Pancreas (tissue), 10 donors: ENCODE results near the gene CELF1. TPM values are rescaled to one million over a fixed set of nuclear protein-coding genes. Genes with fewer than 3 reads are reported as not detected.

Experiments
- ATAC-seq, 4 donors: fragments of 200-7000 bp; cut with Tn5 transposase; one replicate each; pipeline versions ENCODE4 v1.8.0 to v1.9.1; 2020; ENCODE audit warnings: mild to moderate bottlenecking in 4 of 4, moderate library complexity in 4 of 4
- DNase-seq, 6 donors: peaks; one replicate each; pipeline ENCODE4 v3.0.0-alpha.2; 2020
- FAIRE-seq: peaks from 2 replicates; lab custom pipeline; 2012; peaks lifted over from hg19 to GRCh38; lab: Jason Lieb, UNC
- H3K27ac ChIP-seq, 4 donors: fragments of 200-600 bp; sonication (generic); 1 replicate in 3 of 4; 2 replicates in 1 of 4; pipeline versions ENCODE4 v1.5.0 to v1.8.0; 2020
- H3K27me3 ChIP-seq, 4 donors: fragments of 200-600 bp; one replicate each; pipeline ENCODE4 v1.8.0; 2021
- H3K36me3 ChIP-seq, 3 donors: fragments of 200-600 bp; sonication (generic) in 1 of 3; one replicate each; pipeline versions ENCODE4 v1.5.0 to v1.8.0; 2020 to 2021
- H3K4me1 ChIP-seq, 3 donors: fragments of 200-600 bp; one replicate each; pipeline ENCODE4 v1.8.0; 2021
- H3K4me3 ChIP-seq, 4 donors: fragments of 200-600 bp; sonication (generic) in 2 of 4; one replicate each; pipeline versions ENCODE4 v1.5.0 to v1.8.0; 2020 to 2021
- H3K9me3 ChIP-seq, 4 donors: fragments of 200-600 bp; one replicate each; pipeline ENCODE4 v1.8.0; 2021
- CTCF ChIP-seq, 4 donors: fragments of 200-600 bp; sonication (generic) in 3 of 4; IDR thresholded peaks; one replicate each; pipeline versions ENCODE4 v1.5.0 to v1.8.0; 2021; ENCODE audit warnings: antibody characterized with exemption in 4 of 4
- WGBS, 2 donors: extraction: QIAGEN DNeasy Blood & Tissue Kit; methylation state at CpG; one replicate each; pipeline ENCODE4 v1.1.7; 2013; 5-methylcytosine and 5-hydroxymethylcytosine counted together
- intact Hi-C, 3 donors: fragments of 100-400 bp; cut with DNase I; formaldehyde crosslinking; loops; one replicate each; pipeline versions ENCODE4 v1.11.1 to v1.14.2; 2022
- polyA plus RNA-seq, 2 donors: library from polyadenylated mRNA; stranded (reverse); fragments of 200-250 nt; gene quantifications; one replicate each; pipeline ENCODE4 v1.2.3, GENCODE V29; 2013
- total RNA-seq, 6 donors: library from RNA; stranded (reverse); fragmentation: NEBNext Ultra II Directional in 4 of 6; extraction: Animal tissue kit (Norgen Biotek cat#: 25700) in 4 of 6; gene quantifications; one replicate each; pipeline versions ENCODE4 v1.2.1 to v1.2.4, GENCODE V29; 2021 to 2023
- donor health status: healthy with polysubstance abuse.
- donor health status: DM: no; HTN: no; CAD: no; lungs with moderate emphysema.
- donor health status: DM: no; HTN: no; CAD: no.
- donor health status: control.
- donor health status: control.
- donor health status: Bipolar disorder and iron deficiency.
- donor health status: DM: yes; HTN: yes; CAD: no.
- donor health status: DM: no; HTN: no; CAD: no.
- donor health status: DM: no; HTN: no; CAD: no.
- donor health status: DM: yes; HTN: yes; CAD: no.

CELF1 gene
- total and polyA plus RNA-seq, 8 donors, result 20.0 to 56.3 (median 35.9) TPM

DNA sequence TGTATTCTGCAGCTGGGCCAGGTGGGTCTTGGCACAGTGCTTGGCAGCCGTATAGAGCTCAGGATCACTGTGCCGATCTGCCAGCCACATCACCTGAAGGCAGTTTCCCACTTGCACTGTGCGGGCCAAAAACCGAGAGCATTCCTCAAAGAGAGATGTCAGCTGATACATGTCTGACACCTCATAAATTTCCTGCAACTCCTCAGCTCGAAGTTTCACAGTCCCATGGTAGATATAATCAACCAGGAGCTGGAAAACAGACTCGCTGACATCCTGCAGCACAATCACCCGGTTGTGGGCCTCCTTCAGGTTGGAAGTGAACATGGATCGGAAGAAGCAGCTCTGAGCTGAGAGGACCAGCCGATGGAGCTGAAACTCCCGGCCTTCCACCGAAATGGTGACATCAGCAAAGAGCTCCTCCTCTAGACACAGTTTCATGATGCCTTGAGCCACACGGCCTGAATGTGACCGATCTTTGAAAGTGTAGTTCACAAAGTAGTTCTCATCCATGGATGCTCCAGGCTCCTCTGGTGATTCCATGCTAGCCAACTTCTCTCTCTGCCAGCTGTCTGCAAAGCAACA, 24.6 kb upstream of the CELF1 start:
- DNase-seq (no peak), FAIRE-seq (no peak), ATAC-seq (no peak)
- H3K9me3 ChIP-seq, result no peaks in the 10 kb centered on the region
- no peaks in the 10 kb centered on the region for H3K27me3 ChIP-seq
- peaks cover 0 to 15% (median 12%) of the 10 kb centered on the region in 3 donors for H3K4me1 ChIP-seq
- H3K36me3 ChIP-seq, result peaks cover 2 to 25% (median 16%) of the 10 kb centered on the region in 3 donors
- intact Hi-C loops, result no loop called here
- H3K27ac ChIP-seq, result no peak overlapping the region
- 68 to 69% methylated on average over 13 of the region's 13 CpGs for WGBS, 2 donors
- TF ChIP-seq CTCF (IDR thresholded peaks at IDR 0.05), result no peak
- H3K4me3 ChIP-seq, result peak overlapping the region in 1 of 4 donors; percentile 94

DNA sequence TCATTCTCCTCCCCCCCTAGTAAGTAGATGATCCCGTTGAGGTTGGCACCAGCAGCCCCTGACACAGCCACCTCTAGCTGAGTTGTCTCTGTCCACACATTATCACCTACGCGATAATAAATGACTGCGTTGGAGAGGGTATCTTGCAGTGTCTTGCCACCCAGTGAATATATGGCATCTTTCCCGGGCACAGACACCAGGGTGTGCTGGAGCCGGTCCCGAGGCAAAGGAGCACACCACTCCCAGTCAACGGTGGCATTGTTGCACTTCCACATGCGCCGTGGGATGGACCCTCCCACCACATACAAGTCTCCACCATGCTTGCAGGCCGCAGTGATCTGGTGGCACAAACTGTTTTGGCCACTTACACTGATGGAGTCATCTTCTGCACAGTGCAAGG, 20.4 kb upstream of the CELF1 start:
- intact Hi-C loops, result no loop called here
- ATAC-seq, result no peak
- peak in 1 of 6 donors; percentile 28 for DNase-seq
- Histone ChIP-seq H3K4me3 (no peak overlapping the region), H3K4me1 (peaks cover 0 to 10% (median 10%) of the 10 kb centered on the region in 3 donors), H3K27me3 (no peaks in the 10 kb centered on the region), H3K36me3 (peaks cover 0 to 27% (median 4%) of the 10 kb centered on the region in 3 donors), H3K9me3 (no peaks in the 10 kb centered on the region), H3K27ac (no peak overlapping the region)
- WGBS, 2 donors, result 83 to 86% methylated on average over 11 of the region's 11 CpGs
- FAIRE-seq, result no peak
- no peak for TF ChIP-seq CTCF (IDR thresholded peaks at IDR 0.05)

DNA sequence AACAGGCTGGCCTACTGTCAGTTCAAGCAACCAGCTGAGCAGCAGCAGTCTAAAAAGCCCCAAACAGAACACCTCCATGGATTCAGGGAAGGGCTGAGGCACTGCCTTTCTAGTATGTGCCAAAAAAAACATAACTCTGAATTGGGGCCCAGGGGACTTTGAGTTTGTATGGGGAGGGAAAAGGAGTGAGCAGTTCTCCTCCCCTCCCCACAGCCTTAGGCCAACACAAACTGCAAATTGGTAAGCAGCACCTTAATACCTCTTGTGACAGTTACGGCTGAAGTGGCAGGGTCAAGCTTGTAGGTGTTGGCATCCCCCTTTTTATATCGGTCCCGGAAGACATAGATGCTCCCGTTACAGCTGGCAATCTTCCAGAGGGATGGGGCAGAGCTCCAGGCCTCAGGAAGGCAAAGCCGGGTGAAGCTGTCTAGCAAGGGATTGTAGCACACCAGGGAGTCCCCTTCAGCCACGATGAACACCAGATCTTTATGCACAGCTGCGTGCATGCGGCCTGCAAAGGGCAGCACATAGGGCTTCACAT, 19.9 kb upstream of the CELF1 start:
- H3K4me3 ChIP-seq, result no peak overlapping the region
- no peak for TF ChIP-seq CTCF (IDR thresholded peaks at IDR 0.05)
- WGBS, 2 donors, result 62 to 68% methylated on average over 8 of the region's 8 CpGs
- intact Hi-C loops, result no loop called here
- peaks cover 0 to 27% (median 4%) of the 10 kb centered on the region in 3 donors for H3K36me3 ChIP-seq
- H3K27me3 ChIP-seq, result no peaks in the 10 kb centered on the region
- DNase-seq (peak in 1 of 6 donors; percentile 36), FAIRE-seq (no peak), ATAC-seq (no peak)
- no peaks in the 10 kb centered on the region for H3K9me3 ChIP-seq
- peaks cover 0 to 5% (median 4%) of the 10 kb centered on the region in 3 donors for H3K4me1 ChIP-seq
- H3K27ac ChIP-seq, result no peak overlapping the region

- FAIRE-seq, result no peak
- H3K36me3 ChIP-seq, result peaks cover 0 to 27% (median 4%) of the 10 kb centered on the region in 3 donors
Measured at GRCh38 chr11:47571895-47572294, 19.0 kb upstream of the CELF1 start.

More at GRCh38 chr11:47571895-47572294, 19.0 kb upstream of the CELF1 start:
- TF ChIP-seq CTCF (IDR thresholded peaks at IDR 0.05), result no peak
- Histone ChIP-seq H3K9me3 (no peaks in the 10 kb centered on the region), H3K27ac (no peak overlapping the region), H3K4me1 (peaks cover 0 to 2% (median 0%) of the 10 kb centered on the region in 3 donors), H3K4me3 (no peak overlapping the region), H3K27me3 (no peaks in the 10 kb centered on the region)
- DNase-seq (no peak), ATAC-seq (no peak)
- intact Hi-C loops, result no loop called here
- 88 to 89% methylated on average over 1 of the region's 1 CpG for WGBS, 2 donors
